NCI-H446 treated with DMSO at 0.1 percent for 48 hours (cell line): ENCODE measurements around the gene CORIN.
"Not testable (repeated sequence)": the region's sequence is repeated elsewhere in the genome, so short reads cannot be mapped to it uniquely, and the experiment has no call there.

ENCODE experiments used
- DNase-seq: peaks from one replicate; lab custom pipeline; 2025; lab: John Stamatoyannopoulos, UW

Gene CORIN

DNA sequence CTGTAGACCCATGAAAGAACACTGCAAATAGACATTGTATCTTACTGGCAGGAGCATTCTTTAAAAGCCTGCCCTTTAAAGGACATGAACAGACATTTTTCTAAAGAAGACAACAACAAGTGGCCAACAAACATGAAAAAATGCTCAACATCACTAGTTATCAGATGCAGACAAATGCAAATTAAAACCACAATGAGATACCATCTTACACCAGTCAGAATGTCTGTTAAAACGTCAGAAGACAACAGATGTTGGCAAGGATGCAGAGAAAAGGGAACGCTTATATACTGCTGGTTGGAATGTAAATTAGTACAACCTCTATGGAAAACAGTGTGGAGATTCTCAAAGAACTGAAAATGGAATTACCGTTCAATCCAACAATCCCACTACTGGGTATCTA is 275.6 kb downstream of the CORIN start:
- no peak for DNase-seq

DNA sequence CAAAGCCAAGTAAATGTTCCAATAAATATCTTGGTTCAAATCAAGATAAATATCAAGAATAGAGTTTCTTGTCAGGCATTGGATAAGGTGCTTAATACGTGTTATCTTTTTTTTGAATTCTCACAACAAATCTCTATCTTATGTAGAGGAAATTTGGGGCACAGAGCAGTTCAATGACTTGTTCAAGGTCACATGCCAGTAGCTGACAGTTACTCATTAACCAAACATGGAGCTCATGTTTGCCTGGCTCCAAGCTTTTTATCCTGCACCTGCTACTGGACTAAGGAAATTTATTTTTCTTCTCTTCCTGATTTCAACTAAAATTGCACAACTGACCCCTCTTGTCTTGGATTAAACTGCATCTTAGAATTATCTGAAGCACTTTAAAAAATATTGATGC is 276.5 kb downstream of the CORIN start:
- no peak for DNase-seq

DNA sequence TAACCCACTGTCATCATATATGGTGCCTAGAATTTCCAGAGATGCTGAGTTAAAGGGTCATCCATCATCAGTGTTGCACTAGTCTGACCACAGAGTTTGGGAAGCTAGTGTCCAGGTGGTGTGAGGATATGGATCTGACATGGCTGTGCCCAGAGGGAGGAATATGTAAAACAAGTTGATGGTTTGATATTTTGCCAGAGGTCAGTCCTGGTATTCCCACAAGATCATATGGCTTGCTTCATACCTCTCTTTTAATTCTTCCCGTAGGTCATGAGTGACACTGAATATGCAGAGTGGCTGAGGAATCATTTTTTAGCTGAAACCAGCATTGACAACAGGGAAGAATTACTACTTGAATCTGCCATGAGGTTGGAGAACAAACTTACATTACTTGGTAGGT is 277.2 kb downstream of the CORIN start:
- DNase-seq, result no peak

GRCh38 chr4:47557255-47557654 is 280.6 kb downstream of the CORIN start:
- DNase-seq, result no peak

DNA sequence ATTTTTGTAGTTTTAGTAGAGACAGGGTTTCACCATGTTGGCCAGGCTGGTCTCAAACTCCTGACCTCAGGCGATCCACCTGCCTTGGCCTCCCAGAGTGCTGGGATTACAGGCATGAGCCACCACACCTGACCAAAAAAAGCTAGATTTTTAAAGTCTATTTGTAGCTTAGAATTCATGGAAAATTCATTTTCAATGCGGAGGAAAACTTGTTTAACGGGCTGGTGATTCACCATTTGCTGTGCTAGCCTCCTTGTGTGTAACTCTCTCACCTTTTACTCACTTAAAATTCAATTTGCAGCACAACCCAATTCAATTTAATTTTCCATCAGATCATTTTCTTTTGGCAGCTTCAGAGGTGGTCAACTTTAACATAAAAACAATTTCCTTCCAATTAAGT is 281.9 kb downstream of the CORIN start:
- not testable (repeated sequence) for DNase-seq

GRCh38 chr4:47553329-47554125 is 284.3 kb downstream of the CORIN start:
- DNase-seq, result no peak

- no peak for DNase-seq
Measured at GRCh38 chr4:47551682-47552081, 286.2 kb downstream of the CORIN start.

- no peak for DNase-seq
Measured at GRCh38 chr4:47550899-47551548, 286.8 kb downstream of the CORIN start.

DNA sequence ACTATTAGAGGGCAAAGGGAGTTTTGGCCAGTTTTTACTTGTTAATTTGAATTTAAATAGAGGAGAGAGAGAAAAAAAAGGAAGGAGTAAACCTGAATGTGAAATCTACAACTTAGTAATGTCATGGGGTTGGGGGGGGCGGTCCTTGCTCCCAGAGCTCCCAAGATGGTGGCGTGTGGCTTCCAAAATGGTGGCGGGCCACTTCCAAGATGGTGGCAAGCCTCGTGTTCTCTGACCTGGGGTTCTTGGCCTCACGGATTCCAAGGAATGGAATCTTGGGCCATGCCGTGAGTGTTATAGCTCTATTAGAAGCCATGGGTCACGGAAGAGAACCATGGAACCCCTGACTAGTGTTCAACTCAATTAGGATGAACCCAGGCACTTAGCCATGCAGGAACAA is 287.5 kb downstream of the CORIN start:
- not testable (repeated sequence) for DNase-seq
